ENCODE measurements around the gene TRIO. TPM values are rescaled to one million over a fixed set of nuclear protein-coding genes. Genes with fewer than 3 reads are reported as not detected.

Gene TRIO
- total RNA-seq, 1 experiment from 2014 or later = 88.8 TPM

GRCh38 chr5:14492331-14492964 is 349.3 kb downstream of the TRIO start:
- CTCF ChIA-PET = interaction anchor here (1.6 kb wide), 1 partner anchor 13 kb away, joined by 4 read pairs; no protein-coding TSS in a partner anchor

More at GRCh38 chr5:14492331-14492964, 349.3 kb downstream of the TRIO start:
- no peak for ATAC-seq
- H3K4me1 Mint-ChIP-seq = peaks cover 5% of the 10 kb centered on the region
- no peak for DNase-seq (ENCODE audit: low spot score)
- no peaks in the 10 kb centered on the region for H3K27me3 Mint-ChIP-seq (ENCODE audit: low read depth)
- peaks cover 39% of the 10 kb centered on the region for H3K36me3 Mint-ChIP-seq
- 0 out of 2 replicates have a peak overlapping the region, but pooled peaks have one; percentile 26 for H3K27ac Mint-ChIP-seq
- POLR2A ChIA-PET = no interaction called here
- H3K4me3 Mint-ChIP-seq = no peak overlapping the region
- no peaks in the 10 kb centered on the region for H3K9me3 Mint-ChIP-seq
- no peak for TF ChIP-seq OVOL2 (CRISPR knock-in tag; IDR thresholded peaks at IDR 0.05; ENCODE audit: borderline replicate concordance)
- TF ChIP-seq GABPB1 (CRISPR knock-in tag; IDR thresholded peaks at IDR 0.05) = no peak
- TF ChIP-seq CDX4 (CRISPR knock-in tag; IDR thresholded peaks at IDR 0.05; ENCODE audit: borderline replicate concordance) = no peak
- TF ChIP-seq ZMAT4 (CRISPR knock-in tag; IDR thresholded peaks at IDR 0.05) = no peak
- no peak for TF ChIP-seq ATF3 (CRISPR knock-in tag; conservative IDR thresholded peaks at IDR 0.05)
- no peak for TF ChIP-seq ATF1 (CRISPR knock-in tag; IDR thresholded peaks at IDR 0.05)
- no peak for TF ChIP-seq ZNF232 (CRISPR knock-in tag; IDR thresholded peaks at IDR 0.05)
- TF ChIP-seq CREB1 (CRISPR knock-in tag; IDR thresholded peaks at IDR 0.05) = no peak
- no peak for TF ChIP-seq MLX (CRISPR knock-in tag; IDR thresholded peaks at IDR 0.05)
- TF ChIP-seq FOXP1 (CRISPR knock-in tag; IDR thresholded peaks at IDR 0.05; ENCODE audit: borderline replicate concordance) = no peak
- TF ChIP-seq HMGXB4 (CRISPR knock-in tag; IDR thresholded peaks at IDR 0.05) = no peak
- TF ChIP-seq ZSCAN18 (CRISPR knock-in tag; IDR thresholded peaks at IDR 0.05) = no peak
- no peak for TF ChIP-seq STAT6 (CRISPR knock-in tag; conservative IDR thresholded peaks at IDR 0.05; ENCODE audit: low read depth)
